IMR-90 (cell line): ENCODE data around the gene MRPL20. TPM values are rescaled to one million over a fixed set of nuclear protein-coding genes. Genes with fewer than 3 reads are reported as not detected.
"Not testable (repeated sequence)": the region's sequence is repeated elsewhere in the genome, so short reads cannot be mapped to it uniquely, and the experiment has no call there.

Source experiments
- ATAC-seq: fragments of 200-7000 bp; cut with Tn5 transposase; 2 replicates; pipeline ENCODE4 v1.9.1; 2020; ENCODE audit warnings: low read depth, mild to moderate bottlenecking, moderate library complexity
- BruUV-seq: library from RNA; stranded (reverse); fragments of 400-500 nt; replicated peaks from 2 replicates; lab custom pipeline; 2021; lab: Mats Ljungman, UMichigan
- CTCF ChIA-PET: fragments of 300-600 bp; formaldehyde crosslinking; extraction: SDS; loops from one replicate; lab custom pipeline; 2021; ENCODE audit warnings: antibody characterized with exemption; lab: Yijun Ruan, JAX
- POLR2A ChIA-PET: fragments of 300-600 bp; sonication (Branson Sonifier 250); formaldehyde crosslinking; loops from one replicate; lab custom pipeline; 2022; ENCODE audit warnings: antibody characterized with exemption; ENCODE audit not compliant: unreplicated experiment; lab: Charles Lee
- DNase-seq: peaks from one replicate; pipeline ENCODE4 v3.0.0; 2013
- H2AFZ ChIP-seq: replicated peaks from 2 replicates; pipeline ENCODE3; 2013; ENCODE audit warnings: low read length, mild to moderate bottlenecking; ENCODE audit not compliant: poor library complexity
- H2AK5ac ChIP-seq: 2 replicates; pipeline ENCODE4 v1.6.1; 2013; ENCODE audit warnings: low read depth, low read length, inconsistent platforms
- H2AK9ac ChIP-seq: replicated peaks from 2 replicates; pipeline ENCODE3; 2013; ENCODE audit warnings: mild to moderate bottlenecking, low read depth, low read length, moderate library complexity; ENCODE audit not compliant: poor library complexity
- H2BK120ac ChIP-seq: 2 replicates; pipeline ENCODE4 v1.6.1; 2013; ENCODE audit warnings: low read depth, low read length, inconsistent platforms
- H2BK15ac ChIP-seq: 3 replicates; pipeline ENCODE4 v1.6.1; 2013; ENCODE audit warnings: low read depth, low read length, inconsistent platforms
- H2BK20ac ChIP-seq: 2 replicates; pipeline ENCODE4 v1.6.1; 2013; ENCODE audit warnings: low read depth, mild to moderate bottlenecking, inconsistent platforms, low read length, moderate library complexity
- H2BK5ac ChIP-seq: 2 replicates; pipeline ENCODE4 v1.6.1; 2013; ENCODE audit warnings: mild to moderate bottlenecking, low read depth, low read length, inconsistent platforms; ENCODE audit not compliant: poor library complexity, severe bottlenecking
- H3K14ac ChIP-seq: replicated peaks from 2 replicates; pipeline ENCODE4 v1.6.1; 2013; ENCODE audit warnings: low read depth, low read length, inconsistent platforms
- H3K18ac ChIP-seq: 2 replicates; pipeline ENCODE4 v1.6.1; 2013; ENCODE audit warnings: low read depth, low read length, control low read depth
- H3K23ac ChIP-seq: 2 replicates; pipeline ENCODE4 v1.6.1; 2013; ENCODE audit warnings: low read depth, low read length, inconsistent platforms
- H3K27ac ChIP-seq: 2 replicates; pipeline ENCODE4 v1.5.1; 2013; ENCODE audit warnings: mild to moderate bottlenecking, control low read depth, low read length; ENCODE audit not compliant: insufficient read depth
- H3K27me3 ChIP-seq: 2 replicates; pipeline ENCODE4 v1.6.1; 2013; ENCODE audit warnings: low read length; ENCODE audit not compliant: control insufficient read depth, insufficient read depth
- H3K36me3 ChIP-seq: 2 replicates; pipeline ENCODE4 v1.6.1; 2013; ENCODE audit warnings: low read length, mixed read lengths; ENCODE audit not compliant: control insufficient read depth, insufficient read depth
- H3K4ac ChIP-seq: 2 replicates; pipeline ENCODE4 v1.6.1; 2013; ENCODE audit warnings: low read depth, low read length, inconsistent platforms
- H3K4me1 ChIP-seq: 2 replicates; pipeline ENCODE4 v1.6.1; 2013; ENCODE audit warnings: low read length, mixed read lengths; ENCODE audit not compliant: control insufficient read depth, insufficient read depth
- H3K4me2 ChIP-seq: 2 replicates; pipeline ENCODE4 v1.6.1; 2013; ENCODE audit warnings: low read depth, mild to moderate bottlenecking, control low read depth, low read length, moderate library complexity
- H3K4me3 ChIP-seq: 2 replicates; pipeline ENCODE4 v1.5.1; 2013; ENCODE audit warnings: low read depth, mild to moderate bottlenecking, control low read depth, low read length, moderate library complexity; ENCODE audit not compliant: insufficient read depth
- H3K56ac ChIP-seq: 2 replicates; pipeline ENCODE4 v1.6.1; 2013; ENCODE audit warnings: low read length, inconsistent platforms; ENCODE audit not compliant: insufficient read depth; ENCODE audit errors: extremely low read depth
- H3K79me1 ChIP-seq, 2 experiments: 2 replicates each; pipeline ENCODE4 v1.6.1; 2013; ENCODE audit warnings: low read length in 2 of 2, inconsistent platforms in 1 of 2, low read depth in 1 of 2
- H3K9ac ChIP-seq: 2 replicates; pipeline ENCODE4 v1.6.1; 2013; ENCODE audit warnings: low read depth, low read length, control low read depth
- H3K9me1 ChIP-seq: 2 replicates; pipeline ENCODE4 v1.6.1; 2013; ENCODE audit warnings: low read length, inconsistent platforms; ENCODE audit not compliant: insufficient read depth
- H3K9me3 ChIP-seq: 2 replicates; pipeline ENCODE4 v1.6.1; 2013; ENCODE audit warnings: low read length; ENCODE audit not compliant: control insufficient read depth, insufficient read depth
- H4K20me1 ChIP-seq: 2 replicates; pipeline ENCODE4 v1.6.1; 2013; ENCODE audit warnings: low read length, inconsistent platforms; ENCODE audit not compliant: insufficient read depth
- H4K5ac ChIP-seq: 2 replicates; pipeline ENCODE4 v1.6.1; 2013; ENCODE audit warnings: mild to moderate bottlenecking, low read depth, low read length, control low read depth
- H4K8ac ChIP-seq, 2 experiments: 2 replicates each; pipeline ENCODE4 v1.6.1; 2013; ENCODE audit warnings: low read depth in 2 of 2, low read length in 2 of 2, control low read depth in 1 of 2, inconsistent platforms in 1 of 2
- H4K91ac ChIP-seq: 2 replicates; pipeline ENCODE4 v1.6.1; 2013; ENCODE audit warnings: low read depth, low read length, inconsistent platforms; ENCODE audit not compliant: insufficient read depth
- RFX5 ChIP-seq: IDR thresholded peaks from 2 replicates; pipeline ENCODE4 v1.8.0; 2012; ENCODE audit warnings: low read depth, mild to moderate bottlenecking, low read length, moderate library complexity
- WGBS, 2 experiments: methylation state at CpG; one replicate each; pipeline versions ENCODE4 v1.1.5 to v1.1.7; 2013; ENCODE audit warnings: missing lambda C conversion rate in 2 of 2; ENCODE audit not compliant: insufficient read length in 1 of 2; ENCODE audit errors: extremely low coverage in 2 of 2; 5-methylcytosine and 5-hydroxymethylcytosine counted together
- dilution Hi-C: fragments of 300-500 bp; cut with HindIII; formaldehyde crosslinking; loops from one replicate; pipeline ENCODE4 v1.14.3; 2018; ENCODE audit warnings: low sequenced_read_pairs; ENCODE audit not compliant: unreplicated experiment
- in situ Hi-C: fragments of 300-500 bp; cut with MboI; formaldehyde crosslinking; loops from 3 replicates; pipeline ENCODE4 v1.14.3; 2019; ENCODE audit warnings: low sequenced_read_pairs, inconsistent platforms, mixed read lengths
- intact Hi-C: fragments of 100-400 bp; cut with micrococcal nuclease; formaldehyde crosslinking; loops from 2 replicates; pipeline ENCODE4 v1.10.0; 2022
- polyA plus RNA-seq, 3 experiments: library from polyadenylated mRNA; depleted of rRNA; stranded (reverse); fragments of >200 nt; gene quantifications; 2 replicates each; pipeline ENCODE4 v1.2.3, GENCODE V29; 2012; ENCODE audit warnings: low replicate concordance in 1 of 3
- total RNA-seq: library from RNA; depleted of rRNA; stranded (reverse); fragments of >200 nt; gene quantifications from 2 replicates; pipeline ENCODE4 v1.2.3, GENCODE V29; 2012

The MRPL20 gene
- total and polyA plus RNA-seq, 2 of the 4 experiments (the other 2 are of a cell fraction) = 141 to 157 TPM

DNA sequence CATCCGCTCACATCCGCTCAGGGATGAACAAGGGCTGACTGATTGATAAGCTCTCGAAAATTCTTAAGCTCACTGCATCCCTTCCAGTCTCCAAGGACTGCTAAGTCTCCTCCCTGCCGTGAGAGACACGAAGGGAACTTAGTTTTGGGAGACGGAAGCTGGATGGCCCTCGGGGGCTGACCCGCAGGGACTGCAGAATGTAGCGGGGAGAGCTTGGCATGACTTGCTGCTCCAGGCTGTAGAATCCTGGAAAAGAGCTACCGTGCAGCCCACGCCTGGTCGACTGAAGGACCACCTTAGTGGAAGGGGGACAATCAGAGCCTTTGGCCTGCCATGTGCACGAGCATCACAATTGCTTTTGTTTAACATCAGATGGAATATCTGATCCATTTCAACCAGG lies 8.7 kb upstream of the MRPL20 start:
- in situ Hi-C loops (no loop called here), dilution Hi-C loops (no loop called here), intact Hi-C loops (no loop called here)
- H3K9ac ChIP-seq = no peak overlapping the region
- no peak overlapping the region for H3K14ac ChIP-seq
- no peak for ATAC-seq
- no peak overlapping the region for H3K18ac ChIP-seq
- H2BK120ac ChIP-seq = no peak overlapping the region
- ChIA-PET POLR2A (no interaction called here), CTCF (no interaction called here)
- no peaks in the 10 kb centered on the region for H3K36me3 ChIP-seq
- H4K8ac ChIP-seq = no peak overlapping the region
- no peak overlapping the region for H3K27ac ChIP-seq
- H4K5ac ChIP-seq = no peak overlapping the region
- no peak overlapping the region for H2BK20ac ChIP-seq
- no peak overlapping the region for H3K4ac ChIP-seq
- no peak overlapping the region for H3K4me2 ChIP-seq
- no peak overlapping the region for H2AK5ac ChIP-seq
- H2AK9ac ChIP-seq = no peak overlapping the region
- no peak overlapping the region for H3K23ac ChIP-seq
- no peak overlapping the region for H2BK5ac ChIP-seq
- BruUV-seq = no TSS peak
- H3K56ac ChIP-seq = no peak overlapping the region
- no peaks in the 10 kb centered on the region for H3K4me1 ChIP-seq
- no peak overlapping the region for H3K4me3 ChIP-seq
- H3K9me3 ChIP-seq = peaks cover 3% of the 10 kb centered on the region; the same call in 1 of the 2 replicates
- DNase-seq = no peak
- H3K79me1 ChIP-seq = peaks cover 0 to 4% of the 10 kb centered on the region in 2 experiments; a peak in 1 of 4 replicates
- 69% methylated on average over 6 of the region's 13 CpGs; no CpG with 5 or more reads in 1 of the 2 experiments for WGBS, 2 experiments
- no peak overlapping the region for H4K91ac ChIP-seq
- no peaks in the 10 kb centered on the region for H3K9me1 ChIP-seq
- H3K27me3 ChIP-seq = no peaks in the 10 kb centered on the region
- no peaks in the 10 kb centered on the region for H4K20me1 ChIP-seq
- H2AFZ ChIP-seq = no peak overlapping the region
- TF ChIP-seq RFX5 = no peak
- no peak overlapping the region for H2BK15ac ChIP-seq

DNA sequence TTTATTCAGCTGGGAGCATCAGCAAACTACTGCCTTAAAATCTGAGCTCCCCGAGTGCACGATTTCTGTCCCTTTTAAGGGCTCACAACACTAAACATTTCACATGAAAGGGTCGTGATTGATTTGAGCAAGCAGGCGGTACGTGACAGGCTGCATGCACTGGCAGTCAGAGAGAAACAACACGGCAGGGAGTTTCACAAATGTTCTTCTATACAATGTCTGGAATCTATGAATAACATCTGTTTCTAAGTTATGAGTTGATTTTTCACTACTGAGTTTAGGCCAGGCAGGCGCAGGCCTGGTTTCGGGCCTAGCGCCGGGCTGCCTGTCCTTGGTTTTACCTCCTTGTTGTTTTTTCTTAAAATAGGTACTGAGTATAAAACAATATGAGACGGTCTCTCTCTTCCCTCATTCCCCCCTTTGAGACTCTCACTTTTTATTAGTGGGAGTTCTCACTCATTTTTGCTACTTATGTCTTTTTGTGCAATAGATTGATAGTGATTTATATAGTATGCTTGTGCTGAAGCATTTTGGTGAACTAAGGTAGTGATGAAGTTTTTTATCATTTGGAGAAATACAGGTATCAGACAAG lies 5.3 kb upstream of the MRPL20 start:
- ATAC-seq, intact Hi-C loops, H4K8ac ChIP-seq, H2AK9ac ChIP-seq, H3K27ac ChIP-seq, H2BK20ac ChIP-seq, H3K4me1 ChIP-seq, H3K23ac ChIP-seq, H3K4me3 ChIP-seq, H3K36me3 ChIP-seq, H3K9me1 ChIP-seq, H3K14ac ChIP-seq, H3K4ac ChIP-seq, H2BK15ac ChIP-seq, H2AK5ac ChIP-seq, H2BK5ac ChIP-seq, H4K5ac ChIP-seq, in situ Hi-C loops, H3K18ac ChIP-seq, H3K9me3 ChIP-seq, H4K91ac ChIP-seq, H2AFZ ChIP-seq, POLR2A ChIA-PET, DNase-seq, H3K56ac ChIP-seq, BruUV-seq, H3K27me3 ChIP-seq, H2BK120ac ChIP-seq, H3K4me2 ChIP-seq, dilution Hi-C loops, CTCF ChIA-PET, H3K9ac ChIP-seq: not testable (repeated sequence)
- Histone ChIP-seq H4K20me1 (peaks cover 11% of the 10 kb centered on the region; the same call in 1 of the 2 replicates), H3K79me1 (peaks cover 7 to 26% of the 10 kb centered on the region in 2 experiments; a peak in 3 of 4 replicates)
- WGBS, 2 experiments = no CpG with 5 or more reads among the region's 11 CpGs
